Measurements from ENCODE around the gene RPL9.
"Not testable (repeated sequence)": the region's sequence is repeated elsewhere in the genome, so short reads cannot be mapped to it uniquely, and the experiment has no call there.

The RPL9 gene

GRCh38 chr4:39458505-39459300, at the start of gene RPL9, which contains the start of gene LIAS:
TSS of gene RPL9 (minus strand) at chr4:39458922. CDS start at chr4:39458439, 483 bp downstream.
TSS of gene LIAS (plus strand) at chr4:39459056. CDS start at chr4:39459118, 62 bp downstream.
- Mint-ChIP-seq H3K4me1 (peaks cover 20% of the 10 kb centered on the region), H3K27me3 (no peaks in the 10 kb centered on the region), H3K27ac (peak within 1 kb of the TSS; percentile 100), H3K9me3 (no peaks in the 10 kb centered on the region), H3K36me3 (peaks cover 40% of the 10 kb centered on the region), H3K4me3 (peak within 1 kb of the TSS; percentile 98)
- peak; percentile 94 for ATAC-seq

- peaks cover 65% of the 10 kb centered on the region for H3K36me3 Mint-ChIP-seq
- no peaks in the 10 kb centered on the region for H3K9me3 Mint-ChIP-seq
- no peaks in the 10 kb centered on the region for H3K27me3 Mint-ChIP-seq
- no peak overlapping the region for H3K4me3 Mint-ChIP-seq
- no peaks in the 10 kb centered on the region for H3K4me1 Mint-ChIP-seq
- no peak overlapping the region for H3K27ac Mint-ChIP-seq
- no peak for ATAC-seq
Measured at GRCh38 chr4:39505581-39505980, 46.9 kb upstream of the RPL9 start.

DNA sequence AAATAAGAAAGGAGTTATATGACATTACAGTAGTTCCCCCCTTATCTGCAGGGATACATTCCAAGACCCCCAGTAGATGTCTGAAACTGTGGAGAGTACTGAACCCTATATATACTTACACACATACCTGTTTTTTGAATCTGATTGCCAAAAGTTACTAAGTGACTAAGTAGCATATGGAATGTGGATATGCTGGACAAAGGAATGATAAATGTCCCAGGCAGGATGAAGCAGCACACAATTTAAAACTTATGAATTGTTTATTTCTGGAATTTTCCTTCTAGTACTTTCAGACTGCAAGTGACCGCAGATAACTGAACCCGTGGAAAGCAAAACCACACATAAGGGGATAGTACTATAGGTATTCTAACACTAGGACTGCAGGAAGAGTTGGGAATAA, 45.8 kb upstream of the RPL9 start:
- H3K4me3 Mint-ChIP-seq = no peak overlapping the region

DNA sequence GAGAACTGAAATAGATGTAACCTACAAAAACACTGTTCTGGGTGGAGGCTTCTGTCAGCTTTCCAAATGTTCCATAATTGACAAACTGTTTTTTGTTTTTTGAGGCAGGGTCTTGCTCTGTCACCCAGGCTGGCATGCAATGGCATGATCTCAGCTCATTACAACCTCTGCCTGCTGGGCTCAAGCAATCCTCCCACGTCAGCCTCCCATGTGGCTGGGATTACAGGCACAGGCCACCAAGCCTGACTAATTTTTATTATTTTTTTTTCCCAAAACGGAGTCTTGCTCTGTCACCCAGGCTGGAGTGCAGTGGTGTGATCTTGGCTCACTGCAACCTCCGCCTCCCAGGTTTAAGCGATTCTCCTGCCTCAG, 43.9 kb upstream of the RPL9 start:
- H3K36me3 Mint-ChIP-seq = peaks cover 55% of the 10 kb centered on the region
- not testable (repeated sequence) for ATAC-seq, H3K9me3 Mint-ChIP-seq, H3K27ac Mint-ChIP-seq, H3K4me3 Mint-ChIP-seq, H3K4me1 Mint-ChIP-seq, H3K27me3 Mint-ChIP-seq

More for the DNA sequence above, 45.8 kb upstream of the RPL9 start:
- peaks cover 65% of the 10 kb centered on the region for H3K36me3 Mint-ChIP-seq
- no peaks in the 10 kb centered on the region for H3K9me3 Mint-ChIP-seq
- no peaks in the 10 kb centered on the region for H3K27me3 Mint-ChIP-seq
- H3K4me1 Mint-ChIP-seq = no peaks in the 10 kb centered on the region
- H3K27ac Mint-ChIP-seq = no peak overlapping the region
- no peak for ATAC-seq

GRCh38 chr4:39502019-39502663, 43.4 kb upstream of the RPL9 start:
- Mint-ChIP-seq H3K27me3 (no peaks in the 10 kb centered on the region), H3K36me3 (peaks cover 53% of the 10 kb centered on the region), H3K4me1 (no peaks in the 10 kb centered on the region), H3K4me3 (no peak overlapping the region), H3K27ac (no peak overlapping the region), H3K9me3 (no peaks in the 10 kb centered on the region)
- ATAC-seq = no peak

GRCh38 chr4:39498727-39499020, 40.0 kb upstream of the RPL9 start:
- peaks cover 29% of the 10 kb centered on the region for H3K36me3 Mint-ChIP-seq
- no peaks in the 10 kb centered on the region for H3K27me3 Mint-ChIP-seq
- H3K9me3 Mint-ChIP-seq = no peaks in the 10 kb centered on the region
- no peak overlapping the region for H3K27ac Mint-ChIP-seq
- no peak overlapping the region for H3K4me3 Mint-ChIP-seq
- no peak for ATAC-seq
- H3K4me1 Mint-ChIP-seq = no peaks in the 10 kb centered on the region

GRCh38 chr4:39497909-39498726, 39.4 kb upstream of the RPL9 start:
- Mint-ChIP-seq H3K9me3 (no peaks in the 10 kb centered on the region), H3K27me3 (no peaks in the 10 kb centered on the region), H3K27ac (no peak overlapping the region), H3K4me1 (no peaks in the 10 kb centered on the region), H3K4me3 (no peak overlapping the region), H3K36me3 (peaks cover 23% of the 10 kb centered on the region)
- ATAC-seq = no peak

DNA sequence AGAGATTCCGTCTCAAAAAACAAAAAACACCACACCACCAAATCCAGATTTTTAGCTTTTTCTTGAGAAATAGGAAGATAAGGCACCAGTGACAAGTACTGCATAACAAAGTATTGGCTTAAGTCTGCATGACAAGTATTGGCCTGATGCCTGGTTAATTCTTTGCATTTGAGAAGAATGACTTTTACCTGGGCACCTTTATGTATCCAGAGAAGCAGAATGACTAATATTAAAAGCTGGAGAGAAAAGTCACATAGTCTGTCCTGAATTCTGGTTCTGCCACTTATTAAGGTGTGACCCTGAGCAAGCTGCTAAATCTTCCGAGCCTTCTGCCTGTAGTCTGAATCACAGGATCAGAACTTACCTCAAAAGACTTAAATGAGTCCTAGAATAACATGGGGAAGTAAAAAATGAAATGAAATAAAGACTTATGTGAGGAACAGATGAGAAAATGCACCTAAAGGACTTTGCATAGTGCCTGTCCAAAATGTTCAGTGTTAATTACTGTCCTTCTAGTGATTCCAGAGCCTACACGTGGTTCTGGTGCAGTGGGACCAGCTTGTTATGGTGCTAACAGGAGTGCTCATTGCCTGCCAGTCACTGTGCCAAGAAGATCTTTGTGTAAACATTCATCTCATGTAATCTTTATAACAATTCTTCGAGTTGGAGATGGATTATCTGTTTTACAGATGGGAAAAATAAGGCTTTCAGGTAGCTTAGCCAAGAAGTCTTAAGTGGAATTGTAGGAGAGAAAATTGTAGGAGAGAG, 36.9 kb upstream of the RPL9 start:
- H3K4me3 Mint-ChIP-seq = no peak overlapping the region
- H3K27ac Mint-ChIP-seq = no peak overlapping the region
- H3K4me1 Mint-ChIP-seq = no peaks in the 10 kb centered on the region
- ATAC-seq = no peak
- H3K27me3 Mint-ChIP-seq = no peaks in the 10 kb centered on the region
- no peaks in the 10 kb centered on the region for H3K9me3 Mint-ChIP-seq
- peaks cover 6% of the 10 kb centered on the region for H3K36me3 Mint-ChIP-seq

DNA sequence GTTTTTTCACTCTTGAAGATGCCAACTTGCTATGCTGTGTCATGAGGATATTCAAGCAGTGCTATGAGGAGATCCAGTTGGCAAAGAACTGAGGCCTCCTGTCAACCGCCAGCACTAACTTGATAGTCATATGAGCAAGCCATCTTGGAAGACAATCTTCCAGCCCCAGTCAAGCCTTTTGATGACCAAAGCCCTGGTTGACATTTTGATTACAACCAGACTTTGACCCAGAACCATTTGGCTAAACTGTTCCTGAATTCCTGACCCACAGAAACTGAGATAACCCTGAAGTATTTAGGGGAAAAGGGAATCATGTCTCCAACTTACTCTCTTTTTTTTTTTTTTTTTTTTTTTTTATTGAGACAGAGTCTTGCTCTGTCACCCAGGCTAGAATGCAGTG, 35.6 kb upstream of the RPL9 start:
- no peaks in the 10 kb centered on the region for H3K27me3 Mint-ChIP-seq
- H3K4me3 Mint-ChIP-seq = no peak overlapping the region
- no peak for ATAC-seq
- no peaks in the 10 kb centered on the region for H3K4me1 Mint-ChIP-seq
- H3K9me3 Mint-ChIP-seq = no peaks in the 10 kb centered on the region
- no peak overlapping the region for H3K27ac Mint-ChIP-seq
- H3K36me3 Mint-ChIP-seq = no peaks in the 10 kb centered on the region

GRCh38 chr4:39490322-39490721, 31.6 kb upstream of the RPL9 start:
- Mint-ChIP-seq H3K27me3 (no peaks in the 10 kb centered on the region), H3K9me3 (no peaks in the 10 kb centered on the region), H3K36me3 (no peaks in the 10 kb centered on the region), H3K27ac (no peak overlapping the region), H3K4me1 (no peaks in the 10 kb centered on the region), H3K4me3 (no peak overlapping the region)
- ATAC-seq = no peak

DNA sequence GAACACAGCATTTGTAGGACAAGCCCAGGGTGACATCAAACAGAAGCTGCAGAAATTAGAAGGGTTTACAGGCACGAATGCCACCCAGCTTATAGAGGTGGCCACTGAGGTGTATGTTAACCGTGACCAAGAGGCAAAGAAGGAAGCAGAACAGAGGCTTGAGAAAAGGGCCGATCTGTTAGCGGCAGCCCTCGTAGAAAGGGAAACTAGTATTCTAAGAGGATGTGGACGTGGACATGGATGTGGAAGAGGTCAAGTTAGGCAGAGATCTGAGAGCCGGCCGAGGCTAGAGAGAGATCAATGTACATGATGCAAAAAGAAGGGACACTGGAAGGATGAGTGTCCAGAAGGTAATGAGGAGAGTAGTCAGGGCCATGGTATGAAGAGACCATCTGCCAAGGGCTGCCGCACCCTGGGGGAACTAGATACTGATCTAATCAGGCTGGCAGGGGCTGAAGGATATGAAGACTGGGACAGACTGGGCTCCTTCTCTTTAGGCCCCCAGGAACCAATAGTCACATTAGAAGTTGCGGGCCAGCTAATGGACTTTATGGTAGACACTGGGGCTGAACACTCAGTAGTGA, 27.6 kb upstream of the RPL9 start:
- no peaks in the 10 kb centered on the region for H3K4me1 Mint-ChIP-seq
- no peak overlapping the region for H3K4me3 Mint-ChIP-seq
- peaks cover 7% of the 10 kb centered on the region for H3K36me3 Mint-ChIP-seq
- no peaks in the 10 kb centered on the region for H3K27me3 Mint-ChIP-seq
- H3K27ac Mint-ChIP-seq = no peak overlapping the region
- H3K9me3 Mint-ChIP-seq = peaks cover 6% of the 10 kb centered on the region
- no peak for ATAC-seq

DNA sequence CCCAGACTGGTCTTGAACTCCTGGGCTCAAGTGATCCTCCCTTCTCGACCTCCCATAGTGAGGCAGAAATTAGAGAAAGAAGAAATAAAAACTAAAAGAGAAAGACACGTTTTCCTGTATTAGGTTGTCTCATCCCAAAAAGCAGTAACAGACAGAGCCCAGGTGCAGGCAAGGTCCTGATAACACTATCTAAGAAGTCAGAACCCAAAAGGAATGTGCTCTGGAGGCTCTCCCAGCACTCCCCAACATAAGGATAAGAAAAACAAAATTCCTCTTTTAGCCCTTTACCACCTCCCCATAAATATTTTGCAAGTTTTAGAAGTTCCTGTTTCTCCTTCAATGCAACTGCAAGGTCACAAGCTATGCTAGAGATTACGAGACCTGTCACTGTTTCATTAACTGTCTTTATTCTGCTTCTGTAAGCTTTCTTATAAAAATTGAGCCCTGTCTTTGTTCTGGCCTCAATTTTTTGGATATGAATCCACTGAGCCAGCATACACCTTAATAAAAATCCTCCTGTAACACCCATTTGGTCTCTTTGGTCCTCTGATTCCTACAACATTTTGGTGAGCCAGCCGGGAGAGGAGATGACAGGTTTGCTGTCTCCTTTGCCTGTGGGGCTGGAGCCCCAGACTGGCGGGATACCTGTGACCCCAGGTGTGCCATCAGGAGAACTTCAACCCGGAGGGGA, 26.0 kb upstream of the RPL9 start:
- Mint-ChIP-seq H3K4me3 (no peak overlapping the region), H3K36me3 (peaks cover 7% of the 10 kb centered on the region), H3K27ac (no peak overlapping the region), H3K9me3 (peaks cover 6% of the 10 kb centered on the region), H3K27me3 (no peaks in the 10 kb centered on the region), H3K4me1 (no peaks in the 10 kb centered on the region)
- no peak for ATAC-seq

- H3K27me3 Mint-ChIP-seq = no peaks in the 10 kb centered on the region
Measured at GRCh38 chr4:39480902-39481695, 22.4 kb upstream of the RPL9 start.

GRCh38 chr4:39480251-39480650, 21.5 kb upstream of the RPL9 start:
- Mint-ChIP-seq H3K4me3 (no peak overlapping the region), H3K4me1 (no peaks in the 10 kb centered on the region), H3K27ac (no peak overlapping the region), H3K9me3 (peaks cover 6% of the 10 kb centered on the region), H3K27me3 (no peaks in the 10 kb centered on the region), H3K36me3 (peaks cover 23% of the 10 kb centered on the region)
- ATAC-seq = no peak

More at GRCh38 chr4:39480902-39481695, 22.4 kb upstream of the RPL9 start:
- Mint-ChIP-seq H3K27ac (no peak overlapping the region), H3K9me3 (peaks cover 6% of the 10 kb centered on the region), H3K36me3 (peaks cover 19% of the 10 kb centered on the region), H3K4me3 (no peak overlapping the region), H3K4me1 (no peaks in the 10 kb centered on the region)
- ATAC-seq = no peak
